Liver (tissue), 3 donors: ENCODE data around the gene TBC1D22B.

ENCODE experiments used
- GABPA ChIP-seq, 2 donors: IDR thresholded peaks in 1 of 2; conservative IDR thresholded peaks in 1 of 2; 2 replicates each; pipeline ENCODE4 v1.6.1; 2016; ENCODE audit warnings: antibody characterized with exemption in 2 of 2, mild to moderate bottlenecking in 1 of 2, moderate library complexity in 1 of 2
- HNF4A ChIP-seq, 2 donors: conservative IDR thresholded peaks; 2 replicates each; pipeline ENCODE4 v1.6.1; 2016; ENCODE audit warnings: antibody characterized with exemption in 2 of 2, mild to moderate bottlenecking in 2 of 2
- JUND ChIP-seq, 2 donors: IDR thresholded peaks; 2 replicates each; pipeline ENCODE4 v1.6.1; 2016; ENCODE audit warnings: antibody characterized with exemption in 2 of 2
- MAX ChIP-seq: IDR thresholded peaks from 2 replicates; pipeline ENCODE4 v1.6.1; 2016; ENCODE audit warnings: antibody characterized with exemption
- RAD21 ChIP-seq, 2 donors: IDR thresholded peaks; 2 replicates each; pipeline ENCODE4 v1.6.1; 2016; ENCODE audit warnings: antibody characterized with exemption in 2 of 2, mild to moderate bottlenecking in 2 of 2
- SP1 ChIP-seq: IDR thresholded peaks from 2 replicates; pipeline ENCODE4 v1.6.1; 2018; ENCODE audit warnings: antibody characterized with exemption, mild to moderate bottlenecking
- TAF1 ChIP-seq: conservative IDR thresholded peaks from 2 replicates; pipeline ENCODE4 v1.6.1; 2016; ENCODE audit warnings: antibody characterized with exemption, mild to moderate bottlenecking
- YY1 ChIP-seq: IDR thresholded peaks from 2 replicates; pipeline ENCODE4 v1.6.1; 2016; ENCODE audit warnings: antibody characterized with exemption, mild to moderate bottlenecking
- TF ChIP-seq, protein P1 (sequence below): fragments of 150-350 bp; IDR thresholded peaks from 2 replicates; pipeline ENCODE4 v1.5.1; 2017; ENCODE audit warnings: improper control_type of control experiment, low read depth, low read length; ENCODE audit not compliant: missing input control
- TF ChIP-seq, protein P2 (sequence below): IDR thresholded peaks from 2 replicates; pipeline ENCODE4 v1.6.1; 2016; ENCODE audit warnings: antibody characterized with exemption
- TF ChIP-seq, protein P3 (sequence below): IDR thresholded peaks from 2 replicates; pipeline ENCODE4 v1.6.1; 2016; ENCODE audit warnings: antibody characterized with exemption
- donor health status: healthy.
- donor health status: healthy.

- TF ChIP-seq, protein P1, sequence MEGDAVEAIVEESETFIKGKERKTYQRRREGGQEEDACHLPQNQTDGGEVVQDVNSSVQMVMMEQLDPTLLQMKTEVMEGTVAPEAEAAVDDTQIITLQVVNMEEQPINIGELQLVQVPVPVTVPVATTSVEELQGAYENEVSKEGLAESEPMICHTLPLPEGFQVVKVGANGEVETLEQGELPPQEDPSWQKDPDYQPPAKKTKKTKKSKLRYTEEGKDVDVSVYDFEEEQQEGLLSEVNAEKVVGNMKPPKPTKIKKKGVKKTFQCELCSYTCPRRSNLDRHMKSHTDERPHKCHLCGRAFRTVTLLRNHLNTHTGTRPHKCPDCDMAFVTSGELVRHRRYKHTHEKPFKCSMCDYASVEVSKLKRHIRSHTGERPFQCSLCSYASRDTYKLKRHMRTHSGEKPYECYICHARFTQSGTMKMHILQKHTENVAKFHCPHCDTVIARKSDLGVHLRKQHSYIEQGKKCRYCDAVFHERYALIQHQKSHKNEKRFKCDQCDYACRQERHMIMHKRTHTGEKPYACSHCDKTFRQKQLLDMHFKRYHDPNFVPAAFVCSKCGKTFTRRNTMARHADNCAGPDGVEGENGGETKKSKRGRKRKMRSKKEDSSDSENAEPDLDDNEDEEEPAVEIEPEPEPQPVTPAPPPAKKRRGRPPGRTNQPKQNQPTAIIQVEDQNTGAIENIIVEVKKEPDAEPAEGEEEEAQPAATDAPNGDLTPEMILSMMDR, result no peak
- TF ChIP-seq, protein P2, sequence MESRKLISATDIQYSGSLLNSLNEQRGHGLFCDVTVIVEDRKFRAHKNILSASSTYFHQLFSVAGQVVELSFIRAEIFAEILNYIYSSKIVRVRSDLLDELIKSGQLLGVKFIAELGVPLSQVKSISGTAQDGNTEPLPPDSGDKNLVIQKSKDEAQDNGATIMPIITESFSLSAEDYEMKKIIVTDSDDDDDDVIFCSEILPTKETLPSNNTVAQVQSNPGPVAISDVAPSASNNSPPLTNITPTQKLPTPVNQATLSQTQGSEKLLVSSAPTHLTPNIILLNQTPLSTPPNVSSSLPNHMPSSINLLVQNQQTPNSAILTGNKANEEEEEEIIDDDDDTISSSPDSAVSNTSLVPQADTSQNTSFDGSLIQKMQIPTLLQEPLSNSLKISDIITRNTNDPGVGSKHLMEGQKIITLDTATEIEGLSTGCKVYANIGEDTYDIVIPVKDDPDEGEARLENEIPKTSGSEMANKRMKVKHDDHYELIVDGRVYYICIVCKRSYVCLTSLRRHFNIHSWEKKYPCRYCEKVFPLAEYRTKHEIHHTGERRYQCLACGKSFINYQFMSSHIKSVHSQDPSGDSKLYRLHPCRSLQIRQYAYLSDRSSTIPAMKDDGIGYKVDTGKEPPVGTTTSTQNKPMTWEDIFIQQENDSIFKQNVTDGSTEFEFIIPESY, result no peak
- no peak for TF ChIP-seq GABPA (IDR thresholded peaks at IDR 0.05 in 1 of 2, conservative IDR thresholded peaks at IDR 0.05 in 1 of 2)
- TF ChIP-seq RAD21 (IDR thresholded peaks at IDR 0.05), result no peak
- no peak for TF ChIP-seq TAF1
- TF ChIP-seq MAX, result no peak
- TF ChIP-seq, protein P3, sequence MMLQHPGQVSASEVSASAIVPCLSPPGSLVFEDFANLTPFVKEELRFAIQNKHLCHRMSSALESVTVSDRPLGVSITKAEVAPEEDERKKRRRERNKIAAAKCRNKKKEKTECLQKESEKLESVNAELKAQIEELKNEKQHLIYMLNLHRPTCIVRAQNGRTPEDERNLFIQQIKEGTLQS, result no peak
- no peak for TF ChIP-seq JUND (IDR thresholded peaks at IDR 0.05)
- TF ChIP-seq YY1, result no peak
- TF ChIP-seq HNF4A (conservative IDR thresholded peaks at IDR 0.05), result no peak
- no peak for TF ChIP-seq SP1
Measured at GRCh38 chr6:37265860-37266259, 8.3 kb downstream of the TBC1D22B start.
